Ovary (tissue), 3 donors: Measurements from ENCODE around the gene BPGM.

Experiments
- EP300 ChIP-seq: sonication (generic); formaldehyde crosslinking; IDR thresholded peaks from one replicate; pipeline ENCODE4 v1.6.1; 2017; ENCODE audit warnings: antibody characterized with exemption
- TF ChIP-seq, protein P1 (sequence below), 3 donors: fragments of 450-650 bp in 2 of 3; fragments of 200-600 bp in 1 of 3; IDR thresholded peaks; one replicate each; pipeline versions ENCODE4 v1.5.1 to v1.8.0; 2016 to 2022; ENCODE audit warnings: antibody characterized with exemption in 3 of 3, mild to moderate bottlenecking in 1 of 3
- donor health status: DM: no; HTN: no; CAD: no.

DNA sequence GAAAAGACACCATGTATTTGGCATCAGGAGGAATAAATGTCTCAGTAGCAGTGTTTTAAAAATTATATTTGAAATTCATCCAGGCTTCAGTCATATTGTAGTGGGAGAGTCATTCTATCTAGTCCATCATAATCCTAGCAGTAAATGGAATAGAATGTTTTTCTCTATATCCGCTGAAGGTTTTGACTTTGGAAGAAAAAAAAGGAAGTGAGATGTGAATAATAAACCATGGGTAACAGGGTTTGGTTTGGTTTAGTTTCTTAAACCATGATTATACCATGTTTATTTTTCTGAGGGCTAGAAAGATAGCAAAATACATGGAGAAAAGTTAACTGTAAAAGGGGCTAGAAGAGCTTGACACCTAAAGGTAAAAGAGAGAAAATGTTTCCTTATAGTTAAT is 16.4 kb upstream of the BPGM start:
- no peak for TF ChIP-seq EP300
- TF ChIP-seq, protein P1, sequence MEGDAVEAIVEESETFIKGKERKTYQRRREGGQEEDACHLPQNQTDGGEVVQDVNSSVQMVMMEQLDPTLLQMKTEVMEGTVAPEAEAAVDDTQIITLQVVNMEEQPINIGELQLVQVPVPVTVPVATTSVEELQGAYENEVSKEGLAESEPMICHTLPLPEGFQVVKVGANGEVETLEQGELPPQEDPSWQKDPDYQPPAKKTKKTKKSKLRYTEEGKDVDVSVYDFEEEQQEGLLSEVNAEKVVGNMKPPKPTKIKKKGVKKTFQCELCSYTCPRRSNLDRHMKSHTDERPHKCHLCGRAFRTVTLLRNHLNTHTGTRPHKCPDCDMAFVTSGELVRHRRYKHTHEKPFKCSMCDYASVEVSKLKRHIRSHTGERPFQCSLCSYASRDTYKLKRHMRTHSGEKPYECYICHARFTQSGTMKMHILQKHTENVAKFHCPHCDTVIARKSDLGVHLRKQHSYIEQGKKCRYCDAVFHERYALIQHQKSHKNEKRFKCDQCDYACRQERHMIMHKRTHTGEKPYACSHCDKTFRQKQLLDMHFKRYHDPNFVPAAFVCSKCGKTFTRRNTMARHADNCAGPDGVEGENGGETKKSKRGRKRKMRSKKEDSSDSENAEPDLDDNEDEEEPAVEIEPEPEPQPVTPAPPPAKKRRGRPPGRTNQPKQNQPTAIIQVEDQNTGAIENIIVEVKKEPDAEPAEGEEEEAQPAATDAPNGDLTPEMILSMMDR (IDR thresholded peaks at IDR 0.05) = no peak
